ENCODE results near the gene DAGLB.
"Not testable (repeated sequence)": the region's sequence is repeated elsewhere in the genome, so short reads cannot be mapped to it uniquely, and the experiment has no call there.

The DAGLB gene, protein sequence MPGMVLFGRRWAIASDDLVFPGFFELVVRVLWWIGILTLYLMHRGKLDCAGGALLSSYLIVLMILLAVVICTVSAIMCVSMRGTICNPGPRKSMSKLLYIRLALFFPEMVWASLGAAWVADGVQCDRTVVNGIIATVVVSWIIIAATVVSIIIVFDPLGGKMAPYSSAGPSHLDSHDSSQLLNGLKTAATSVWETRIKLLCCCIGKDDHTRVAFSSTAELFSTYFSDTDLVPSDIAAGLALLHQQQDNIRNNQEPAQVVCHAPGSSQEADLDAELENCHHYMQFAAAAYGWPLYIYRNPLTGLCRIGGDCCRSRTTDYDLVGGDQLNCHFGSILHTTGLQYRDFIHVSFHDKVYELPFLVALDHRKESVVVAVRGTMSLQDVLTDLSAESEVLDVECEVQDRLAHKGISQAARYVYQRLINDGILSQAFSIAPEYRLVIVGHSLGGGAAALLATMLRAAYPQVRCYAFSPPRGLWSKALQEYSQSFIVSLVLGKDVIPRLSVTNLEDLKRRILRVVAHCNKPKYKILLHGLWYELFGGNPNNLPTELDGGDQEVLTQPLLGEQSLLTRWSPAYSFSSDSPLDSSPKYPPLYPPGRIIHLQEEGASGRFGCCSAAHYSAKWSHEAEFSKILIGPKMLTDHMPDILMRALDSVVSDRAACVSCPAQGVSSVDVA

DNA sequence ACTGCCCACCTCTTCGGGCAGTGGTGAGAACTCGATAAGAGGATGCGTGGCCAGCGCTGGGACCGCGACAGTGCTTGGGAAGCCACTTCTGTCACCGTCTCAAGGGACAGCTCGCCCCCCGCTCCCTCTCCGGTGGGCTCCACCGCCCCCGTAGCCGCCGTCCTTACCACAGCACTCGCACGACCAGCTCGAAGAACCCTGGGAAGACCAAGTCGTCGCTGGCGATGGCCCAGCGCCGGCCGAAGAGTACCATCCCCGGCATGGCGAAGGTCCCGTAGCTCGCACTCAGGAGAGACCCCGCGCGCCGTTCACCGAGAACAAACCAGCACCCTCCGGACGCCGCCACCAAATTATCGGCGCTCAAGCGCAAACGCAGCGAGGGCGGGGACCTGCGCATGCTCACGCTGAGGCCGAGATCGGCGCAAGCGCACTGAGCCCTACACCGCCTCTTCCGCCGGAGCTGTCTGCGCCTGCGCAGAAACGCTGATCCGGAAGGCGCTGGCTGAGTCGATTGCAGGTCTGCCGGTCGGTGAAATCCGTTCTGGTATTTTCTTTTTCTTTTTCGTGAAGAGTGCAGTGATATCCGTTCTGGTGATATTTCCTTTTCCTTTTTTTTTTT lies at the start of gene DAGLB:
Gene DAGLB, minus strand, starts transcription at position 374 of the 619 bp plus-strand sequence. Its CDS starts 112 bp downstream, at position 262.
- FAIRE-seq, result no peak

DNA sequence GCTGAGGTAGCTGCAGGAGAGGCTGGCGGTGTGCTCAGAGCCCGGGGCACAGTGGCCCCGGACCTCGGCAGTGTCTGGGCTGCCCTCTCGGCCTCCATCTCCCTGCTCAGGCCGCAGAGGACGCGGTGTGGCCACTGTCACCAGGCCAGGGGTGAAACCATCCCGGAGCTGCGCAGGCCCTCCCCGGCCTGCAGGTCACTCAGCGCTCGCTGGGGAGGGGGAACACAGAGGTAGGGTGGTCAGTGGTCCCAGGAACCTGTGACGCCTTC lies 49.8 kb upstream of the DAGLB start:
- no peak for FAIRE-seq

DNA sequence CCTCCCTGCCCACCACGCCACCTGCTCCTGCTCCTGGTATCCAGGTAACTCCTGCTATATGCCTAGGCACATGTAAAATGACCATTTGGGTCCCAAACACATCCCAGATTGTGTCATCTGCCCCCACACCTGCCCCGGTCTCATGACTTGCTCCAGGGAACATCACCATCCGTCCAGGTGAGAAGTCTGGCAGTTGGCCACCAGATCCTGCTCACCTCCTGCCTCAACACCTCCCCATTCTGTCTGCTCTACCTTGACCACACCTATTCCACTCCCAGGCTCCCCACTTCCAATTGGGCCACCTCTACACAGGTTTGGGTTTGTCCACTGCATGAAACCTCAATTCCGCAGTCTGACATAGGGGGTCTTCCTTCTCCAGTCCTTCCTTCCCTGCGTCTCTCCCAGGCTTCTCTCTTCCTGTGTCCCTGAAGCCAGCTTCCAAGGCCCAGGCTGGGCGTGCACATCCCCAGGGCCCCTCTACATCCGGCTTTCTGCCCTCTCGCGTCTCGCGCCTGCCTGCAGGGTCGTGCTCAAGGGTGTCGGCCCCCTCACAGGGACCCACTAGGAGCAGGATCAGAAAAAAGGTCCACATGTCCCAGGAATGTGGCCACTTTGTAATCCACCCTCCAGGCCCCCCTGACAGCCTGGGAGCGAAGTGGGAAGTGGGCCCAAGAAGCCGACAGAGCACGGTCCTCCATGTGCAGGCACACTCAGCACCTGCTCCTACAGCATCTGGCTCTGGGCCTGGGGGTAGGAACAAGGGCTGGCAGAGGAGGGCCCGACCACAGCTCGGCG lies 49.3 kb upstream of the DAGLB start:
- no peak for FAIRE-seq

- no peak for FAIRE-seq
These were observed 48.0 kb upstream of the DAGLB start for GRCh38 chr7:6495597-6496262.

DNA sequence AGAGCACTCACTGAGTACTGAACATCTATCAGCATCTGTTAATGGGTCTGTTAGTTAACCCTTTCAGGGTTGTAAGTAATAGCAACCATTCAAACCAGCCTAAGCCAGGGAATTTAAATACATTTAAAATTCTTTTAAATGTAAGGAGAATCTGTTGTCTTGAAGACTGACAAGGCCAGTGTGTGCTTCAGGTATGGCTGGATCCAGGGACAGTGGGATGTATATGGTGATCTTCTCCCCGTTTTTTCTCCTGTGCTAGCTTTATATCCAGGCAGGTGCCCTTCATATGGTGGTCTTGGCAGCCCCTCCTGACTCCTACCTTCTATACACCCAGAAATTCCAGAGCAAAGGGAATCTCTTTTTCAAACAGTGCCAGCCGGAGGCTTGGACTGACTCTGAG lies 46.6 kb upstream of the DAGLB start:
- FAIRE-seq, result no peak

GRCh38 chr7:6491194-6491593 lies 43.4 kb upstream of the DAGLB start:
- no peak for FAIRE-seq

DNA sequence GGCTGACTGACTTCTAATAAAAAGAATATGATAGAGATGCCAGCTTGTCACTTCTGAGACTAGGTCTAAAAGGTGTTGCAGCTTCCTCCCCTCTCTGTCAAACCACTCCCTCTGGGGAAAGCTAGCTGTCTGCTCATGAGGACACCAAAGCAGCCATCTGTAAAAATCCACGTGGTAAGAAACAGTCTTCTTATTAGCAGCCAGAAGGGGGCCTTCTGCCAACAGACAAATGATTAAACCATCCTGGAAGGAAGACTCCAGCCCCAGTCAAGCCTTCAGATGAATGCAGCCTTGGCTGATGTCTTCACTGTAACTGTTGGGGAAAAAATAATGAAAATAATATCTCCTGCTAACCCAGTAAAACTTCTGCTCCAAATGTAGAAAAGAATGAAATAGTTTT lies 41.9 kb upstream of the DAGLB start:
- no peak for FAIRE-seq

DNA sequence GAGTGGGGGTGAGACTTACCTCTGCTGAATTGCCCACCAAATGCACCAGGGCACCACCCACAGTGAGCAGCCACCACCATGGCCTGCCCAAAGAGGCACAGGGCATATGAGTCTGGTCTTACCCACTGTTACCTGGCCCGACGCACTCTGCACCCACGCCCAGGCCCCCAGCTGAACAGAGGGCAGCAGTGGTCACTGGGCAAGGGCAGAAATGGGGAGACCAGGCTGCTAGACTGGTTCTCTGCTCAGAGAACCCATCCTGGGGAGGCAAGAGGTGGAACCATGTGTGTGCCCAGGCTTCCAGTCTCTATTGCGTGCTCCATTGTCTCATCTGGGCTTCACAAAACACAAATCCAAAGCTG lies 39.4 kb upstream of the DAGLB start:
- no peak for FAIRE-seq

DNA sequence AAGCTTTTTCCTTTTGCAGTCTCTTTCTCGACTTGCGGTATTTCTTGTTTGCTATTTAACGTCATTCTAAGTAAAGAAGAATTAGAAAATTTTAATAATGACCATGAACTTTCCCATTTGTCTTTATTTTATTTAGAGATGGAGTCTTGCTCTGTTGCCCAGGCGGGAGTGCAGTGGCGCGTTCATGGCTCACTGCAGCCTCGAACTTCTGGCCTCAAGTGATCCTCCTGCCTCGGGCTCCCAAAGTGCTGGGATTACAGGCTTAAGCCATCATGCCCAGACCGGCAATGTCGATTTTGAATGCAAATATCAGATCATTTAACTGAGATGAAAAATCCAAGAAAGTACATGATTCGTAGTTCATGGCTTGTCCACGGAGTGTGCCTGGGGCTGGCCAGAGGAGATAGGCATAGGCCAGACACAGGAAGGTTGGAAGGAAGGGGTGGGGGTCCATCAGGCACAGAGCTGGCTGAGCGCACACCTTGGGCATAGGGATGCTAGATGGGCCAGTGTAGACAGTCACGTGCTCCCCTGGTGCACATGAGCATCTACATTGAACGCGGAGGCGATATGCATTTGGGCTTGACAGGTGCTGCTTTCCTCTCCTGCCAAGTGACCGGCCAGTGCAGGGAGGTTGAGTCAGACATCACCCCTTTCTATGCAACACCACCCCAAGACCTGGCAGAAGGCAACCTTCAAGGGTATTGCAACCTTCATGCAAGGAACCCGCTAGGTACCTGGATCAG lies 38.9 kb upstream of the DAGLB start:
- FAIRE-seq, result no peak

DNA sequence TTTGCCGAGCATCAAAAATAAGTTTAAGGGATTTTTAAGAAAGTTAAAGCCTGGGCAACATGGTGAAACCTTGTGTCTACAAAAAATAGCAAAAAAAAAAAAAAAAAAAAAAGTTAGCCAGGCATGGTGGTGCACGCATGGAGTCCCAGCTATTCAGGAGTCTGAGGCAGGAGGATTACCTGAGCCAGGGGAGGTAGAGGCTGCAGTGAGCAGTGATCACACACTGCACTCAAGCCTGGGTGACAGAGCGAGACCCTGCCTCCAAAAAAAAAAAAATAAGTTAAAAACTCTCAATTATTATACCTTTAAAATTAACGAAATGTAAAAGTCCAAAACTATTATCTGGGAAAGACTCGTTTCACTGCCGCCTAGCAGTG lies 35.0 kb upstream of the DAGLB start:
- no peak for FAIRE-seq

DNA sequence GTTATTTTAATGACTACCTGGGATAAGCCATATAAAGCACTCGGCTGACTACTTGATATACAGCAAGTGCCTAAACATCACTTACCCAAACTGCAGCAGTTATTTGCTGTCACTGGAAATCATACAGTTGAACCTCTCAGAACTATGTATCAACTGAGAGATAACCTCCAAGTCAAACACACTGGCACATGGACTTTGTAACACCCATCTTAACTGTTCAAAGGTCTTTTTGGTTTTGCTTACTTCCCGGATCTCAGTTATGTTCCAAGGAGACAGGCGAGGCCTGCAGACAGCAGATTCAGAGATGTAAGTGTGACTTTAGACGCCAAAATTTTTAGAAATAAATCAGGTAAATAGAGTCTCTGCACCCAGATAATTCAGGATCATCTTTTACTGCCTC lies 34.6 kb upstream of the DAGLB start:
- FAIRE-seq, result no peak

GRCh38 chr7:6481445-6481844 lies 33.7 kb upstream of the DAGLB start:
- FAIRE-seq, result no peak

- no peak for FAIRE-seq
These were observed 32.5 kb upstream of the DAGLB start for GRCh38 chr7:6480323-6480660.

GRCh38 chr7:6479067-6479466 lies 31.3 kb upstream of the DAGLB start:
- FAIRE-seq, result no peak

GRCh38 chr7:6478186-6478585 lies 30.4 kb upstream of the DAGLB start:
- FAIRE-seq, result no peak

- no peak for FAIRE-seq
These were observed 29.5 kb upstream of the DAGLB start for GRCh38 chr7:6477318-6477660.

DNA sequence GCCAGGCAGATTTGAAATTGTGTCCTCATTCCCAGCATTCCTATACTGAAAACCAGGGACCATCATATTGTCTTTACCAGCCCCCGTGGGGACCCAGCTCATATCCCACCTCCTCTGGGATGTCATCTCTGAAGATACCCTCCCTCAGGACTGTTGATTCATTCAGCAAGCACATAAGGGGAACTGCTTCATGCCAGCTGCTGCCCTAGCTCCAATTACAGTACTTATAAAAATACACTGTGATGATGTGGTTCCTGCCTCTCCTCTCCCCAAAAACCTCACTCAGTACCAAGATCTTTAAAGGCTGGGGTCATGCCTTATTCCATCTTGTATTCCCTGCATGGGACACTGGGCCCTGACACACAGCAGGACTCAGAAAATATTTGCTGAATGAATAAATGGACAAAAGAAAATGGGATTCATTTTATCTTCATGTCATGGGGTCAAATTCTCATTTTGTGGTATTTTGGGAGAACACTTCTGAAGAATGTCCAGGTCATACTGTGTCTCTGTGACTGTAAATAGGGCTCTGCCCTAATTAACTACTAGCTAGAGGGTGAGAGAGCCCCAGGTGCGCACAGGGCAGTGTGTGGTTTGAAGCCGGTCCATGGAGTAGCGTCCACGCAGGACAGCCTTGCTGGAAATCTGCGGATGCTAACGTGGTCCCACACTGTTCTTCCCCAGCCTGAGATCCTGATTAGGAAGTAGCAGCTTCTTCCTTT lies 29.0 kb upstream of the DAGLB start:
- FAIRE-seq, result no peak

DNA sequence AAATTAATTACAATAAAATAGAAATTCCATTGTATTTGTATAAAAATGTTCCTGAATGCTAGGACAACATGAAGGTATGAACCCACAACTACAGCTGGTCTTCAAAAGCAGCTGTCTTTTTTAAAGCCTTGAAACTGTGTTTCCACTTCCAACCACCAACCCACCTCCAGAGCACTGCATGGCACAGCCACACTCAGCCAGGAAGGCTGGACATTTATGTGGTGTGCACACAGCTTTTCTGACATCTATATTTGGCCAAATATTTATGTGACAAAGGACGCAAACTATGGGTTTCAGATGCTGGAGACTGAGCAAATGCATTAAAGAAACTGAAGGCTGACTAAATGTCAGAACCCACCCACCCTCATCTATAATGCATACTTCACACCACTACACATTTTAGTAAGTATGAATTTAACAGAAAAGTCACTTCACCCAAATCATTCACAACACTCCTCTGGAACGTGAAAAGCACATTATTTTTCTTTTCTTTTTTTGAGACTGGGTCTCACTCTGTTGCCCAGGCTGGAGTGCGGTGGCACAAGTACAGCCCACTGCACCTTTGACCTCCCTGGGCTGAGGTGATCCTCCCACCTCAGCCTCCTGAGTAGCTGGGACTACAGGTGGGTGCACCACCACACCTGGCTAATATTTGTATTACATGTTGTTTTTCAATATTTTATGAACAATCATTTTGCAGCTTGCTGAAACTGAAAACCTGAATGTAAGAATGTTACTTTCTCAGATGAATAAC lies 27.9 kb upstream of the DAGLB start:
- FAIRE-seq, result no peak

DNA sequence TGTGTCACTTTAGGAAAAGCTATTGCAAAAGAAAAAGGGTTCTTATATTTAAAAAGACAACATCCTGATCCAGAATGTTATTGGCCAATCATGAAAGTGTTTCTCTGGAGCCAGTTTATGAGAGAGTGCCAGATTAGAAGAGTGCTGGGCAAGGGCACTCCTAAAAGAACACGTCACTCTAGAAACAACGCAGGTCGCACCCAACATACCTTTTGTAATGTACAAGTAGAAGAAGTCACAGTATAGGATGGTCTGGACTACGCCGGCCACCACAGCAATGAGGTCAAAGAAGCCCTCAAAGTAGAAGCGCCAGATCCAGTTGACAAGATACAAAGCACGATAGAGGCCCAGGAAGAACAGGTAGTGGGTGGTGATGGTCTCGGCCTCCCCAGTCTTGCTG lies 18.1 kb upstream of the DAGLB start:
- FAIRE-seq, result no peak

DNA sequence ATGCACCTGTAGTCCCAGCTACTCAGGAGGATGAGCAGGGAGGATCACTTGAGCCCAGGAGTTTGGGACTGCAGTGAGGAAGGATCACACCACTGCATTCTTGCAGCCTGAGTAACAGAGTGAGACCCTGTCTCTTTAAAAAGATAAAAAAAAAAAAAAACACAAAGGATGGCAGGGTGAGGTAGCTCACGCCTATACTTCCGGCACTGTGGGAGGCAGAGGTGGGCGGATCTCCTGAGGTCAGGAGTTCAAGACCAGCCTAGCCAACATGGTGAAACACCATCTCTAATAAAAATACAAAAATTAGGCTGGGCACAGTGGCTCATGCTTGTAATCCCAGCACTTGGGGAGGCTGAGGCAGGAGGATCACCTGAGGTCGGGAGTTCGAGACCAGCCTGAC lies 15.9 kb upstream of the DAGLB start:
- FAIRE-seq, result not testable (repeated sequence)

- no peak for FAIRE-seq
These were observed 14.3 kb upstream of the DAGLB start for GRCh38 chr7:6461946-6462550.
